GM18867 (cell line): ENCODE measurements around the gene PRR18.

Source experiments
- ATAC-seq: cut with Tn5 transposase; IDR thresholded peaks from one replicate; pipeline ENCODE4 v1.9.1; 2021; ENCODE audit warnings: mild to moderate bottlenecking, moderate library complexity; ENCODE audit not compliant: unreplicated experiment

The PRR18 gene

GRCh38 chr6:166334878-166335277, 26.7 kb upstream of the PRR18 start:
- no peak for ATAC-seq

GRCh38 chr6:166333172-166333995, 25.2 kb upstream of the PRR18 start:
- peak; percentile 68 for ATAC-seq

- ATAC-seq: no peak
These were observed 23.6 kb upstream of the PRR18 start for GRCh38 chr6:166331503-166332415.

GRCh38 chr6:166330612-166331011, 22.4 kb upstream of the PRR18 start:
- ATAC-seq: no peak

GRCh38 chr6:166325383-166326042, 17.3 kb upstream of the PRR18 start:
- peak; percentile 96 for ATAC-seq

GRCh38 chr6:166323395-166323794, 15.2 kb upstream of the PRR18 start:
- no peak for ATAC-seq

- no peak for ATAC-seq
These were observed 10.7 kb upstream of the PRR18 start for GRCh38 chr6:166318649-166319600.

- ATAC-seq: no peak
These were observed 10.0 kb upstream of the PRR18 start for GRCh38 chr6:166318227-166318626.

- ATAC-seq: no peak
These were observed 9.3 kb upstream of the PRR18 start for GRCh38 chr6:166317261-166318212.

GRCh38 chr6:166315436-166315835, 7.2 kb upstream of the PRR18 start:
- no peak for ATAC-seq

- ATAC-seq: no peak
These were observed 6.3 kb upstream of the PRR18 start for GRCh38 chr6:166314454-166314853.

- ATAC-seq: peak; percentile 85
These were observed 5.3 kb upstream of the PRR18 start for GRCh38 chr6:166313255-166314070.

GRCh38 chr6:166312832-166313231, 4.6 kb upstream of the PRR18 start:
- ATAC-seq: no peak

GRCh38 chr6:166310634-166311033, 2.4 kb upstream of the PRR18 start:
- ATAC-seq: no peak

- ATAC-seq: no peak
These were observed 1.8 kb upstream of the PRR18 start for GRCh38 chr6:166309977-166310376.

- no peak for ATAC-seq
These were observed 787 bp upstream of the PRR18 start for GRCh38 chr6:166308769-166309589.
